Upper lobe of left lung (tissue), 4 donors: ENCODE data around the gene SH3PXD2A.

ENCODE experiments used
- CTCF ChIP-seq, 6 experiments: fragments of 450-650 bp in 4 of 6; fragments of 200-600 bp in 2 of 6; sonication (generic) in 2 of 6; IDR thresholded peaks; one replicate each; pipeline ENCODE4 v1.5.1; 2016 to 2019; ENCODE audit warnings: antibody characterized with exemption in 6 of 6
- POLR2A ChIP-seq, 4 donors: fragments of 450-650 bp; IDR thresholded peaks; one replicate each; pipeline ENCODE4 v1.5.1; 2016 to 2017; ENCODE audit warnings: antibody characterized with exemption in 4 of 4, mild to moderate bottlenecking in 2 of 4

DNA sequence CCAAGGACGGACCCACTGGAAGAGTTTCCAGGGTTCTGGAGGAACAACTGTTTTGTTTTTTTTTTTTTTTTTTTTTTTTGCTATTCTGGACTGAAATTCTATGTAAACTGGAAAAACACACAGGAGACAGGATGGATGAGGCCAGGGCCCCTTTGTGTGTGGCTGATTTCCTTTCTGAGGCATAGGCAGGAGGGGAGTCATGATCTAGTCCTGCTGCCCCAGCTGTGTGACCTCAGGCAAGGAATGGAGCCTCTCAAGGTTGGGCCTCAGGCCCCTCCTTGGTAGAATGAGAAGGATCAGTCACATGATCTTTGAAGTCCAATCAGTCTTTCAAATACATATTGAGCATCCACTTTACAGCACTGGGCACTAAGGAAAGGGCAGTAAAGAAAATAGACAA is 87.6 kb downstream of the SH3PXD2A start:
- no peak for TF ChIP-seq CTCF (IDR thresholded peaks at IDR 0.05)
- TF ChIP-seq POLR2A (IDR thresholded peaks at IDR 0.05): no peak
